GM23338 (cell line): ENCODE results near the gene RAD51B. TPM values are rescaled to one million over a fixed set of nuclear protein-coding genes. Genes with fewer than 3 reads are reported as not detected.

ENCODE experiments used
- EZH2 ChIP-seq: fragments of 200-600 bp; sonication (generic); IDR thresholded peaks from one replicate; pipeline ENCODE4 v1.8.0; 2017; ENCODE audit warnings: antibody characterized with exemption, mild to moderate bottlenecking, low read depth; ENCODE audit not compliant: unreplicated experiment
- NANOG ChIP-seq: IDR thresholded peaks from 2 replicates; pipeline ENCODE4 v1.6.1; 2016; ENCODE audit warnings: antibody characterized with exemption, borderline replicate concordance
- STAT1 ChIP-seq: IDR thresholded peaks from one replicate; pipeline ENCODE4 v1.6.1; 2016; ENCODE audit warnings: antibody characterized with exemption; ENCODE audit not compliant: unreplicated experiment
- ZNF331 ChIP-seq: fragments of 250-450 bp; sonication (Bioruptor Pico); IDR thresholded peaks from 2 replicates; pipeline ENCODE4 v1.5.0; 2020; ENCODE audit warnings: low read depth, mild to moderate bottlenecking, moderate library complexity
- polyA plus RNA-seq: library from polyadenylated mRNA; unstranded; fragments of >200 nt; fragmentation: Nextera tagmentation; extraction: Ambion mirVana; gene quantifications from 2 replicates; pipeline ENCODE4 v1.2.1, GENCODE V29; 2016
- total RNA-seq: library from RNA; depleted of rRNA; stranded (reverse); fragments of >200 nt; shearing (Covaris generic); gene quantifications from 2 replicates; pipeline ENCODE4 v1.2.3, GENCODE V29; 2014
- TF ChIP-seq, protein P1 (sequence below): fragments of 250-450 bp; sonication (Bioruptor Pico); IDR thresholded peaks from 2 replicates; pipeline ENCODE4 v1.5.0; 2020; ENCODE audit warnings: mild to moderate bottlenecking, moderate library complexity
- TF ChIP-seq, protein P2 (sequence below), 2 experiments: fragments of 200-600 bp in 1 of 2; sonication (generic) in 1 of 2; conservative IDR thresholded peaks; 2 replicates each; pipeline versions ENCODE4 v1.5.1 to v1.6.1; 2016 to 2017; ENCODE audit warnings: antibody characterized with exemption in 2 of 2, low read depth in 2 of 2, mild to moderate bottlenecking in 2 of 2, moderate library complexity in 1 of 2

Gene RAD51B
- total and polyA plus RNA-seq, 2 experiments from 2014 or later = 15.7 to 29.1 TPM

DNA sequence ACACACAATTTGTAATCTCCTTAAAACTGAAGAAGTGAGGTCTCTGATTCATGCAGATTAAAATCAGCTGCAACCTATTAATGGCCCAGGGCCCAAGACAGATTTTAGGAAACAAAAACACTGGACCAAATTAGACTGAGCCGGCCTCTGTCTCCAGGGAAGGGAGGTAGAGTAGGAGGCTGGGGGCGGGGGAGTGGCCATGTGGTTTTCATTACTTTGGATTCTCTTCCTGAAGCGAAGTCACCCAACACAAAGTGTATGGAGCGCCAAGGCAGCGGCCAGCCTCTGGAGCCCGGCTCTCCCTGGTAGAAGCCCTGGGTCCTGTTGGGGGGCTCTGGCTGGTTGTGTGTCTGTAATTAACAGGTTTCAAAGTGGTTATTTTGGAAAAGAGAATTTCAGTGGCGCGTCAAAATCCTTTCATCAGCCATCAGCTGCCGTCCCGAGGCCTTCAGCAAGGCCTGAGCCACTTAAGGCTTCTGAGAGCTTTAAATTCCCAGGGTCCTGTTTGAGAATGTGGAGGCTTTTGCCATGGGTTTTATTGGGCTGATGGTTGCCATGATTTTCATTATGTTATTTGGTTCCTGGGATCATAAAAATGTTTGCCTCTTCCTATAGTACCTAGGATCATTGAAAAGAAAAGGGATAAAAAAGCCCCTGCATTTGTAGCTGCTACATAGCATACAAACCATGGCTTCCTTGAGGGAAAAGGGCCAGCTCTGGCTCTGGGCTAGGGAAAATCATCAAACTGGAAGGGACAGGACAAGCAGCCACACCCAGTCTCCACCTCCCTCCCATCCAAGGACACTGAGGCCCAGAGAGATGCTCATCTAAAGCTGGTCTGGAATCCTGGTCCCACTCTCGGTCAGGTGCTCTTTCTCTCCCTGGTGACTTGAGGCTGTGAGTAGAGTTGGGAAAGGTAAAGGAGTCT lies 690.9 kb downstream of the RAD51B start (continued):
- TF ChIP-seq, protein P1, sequence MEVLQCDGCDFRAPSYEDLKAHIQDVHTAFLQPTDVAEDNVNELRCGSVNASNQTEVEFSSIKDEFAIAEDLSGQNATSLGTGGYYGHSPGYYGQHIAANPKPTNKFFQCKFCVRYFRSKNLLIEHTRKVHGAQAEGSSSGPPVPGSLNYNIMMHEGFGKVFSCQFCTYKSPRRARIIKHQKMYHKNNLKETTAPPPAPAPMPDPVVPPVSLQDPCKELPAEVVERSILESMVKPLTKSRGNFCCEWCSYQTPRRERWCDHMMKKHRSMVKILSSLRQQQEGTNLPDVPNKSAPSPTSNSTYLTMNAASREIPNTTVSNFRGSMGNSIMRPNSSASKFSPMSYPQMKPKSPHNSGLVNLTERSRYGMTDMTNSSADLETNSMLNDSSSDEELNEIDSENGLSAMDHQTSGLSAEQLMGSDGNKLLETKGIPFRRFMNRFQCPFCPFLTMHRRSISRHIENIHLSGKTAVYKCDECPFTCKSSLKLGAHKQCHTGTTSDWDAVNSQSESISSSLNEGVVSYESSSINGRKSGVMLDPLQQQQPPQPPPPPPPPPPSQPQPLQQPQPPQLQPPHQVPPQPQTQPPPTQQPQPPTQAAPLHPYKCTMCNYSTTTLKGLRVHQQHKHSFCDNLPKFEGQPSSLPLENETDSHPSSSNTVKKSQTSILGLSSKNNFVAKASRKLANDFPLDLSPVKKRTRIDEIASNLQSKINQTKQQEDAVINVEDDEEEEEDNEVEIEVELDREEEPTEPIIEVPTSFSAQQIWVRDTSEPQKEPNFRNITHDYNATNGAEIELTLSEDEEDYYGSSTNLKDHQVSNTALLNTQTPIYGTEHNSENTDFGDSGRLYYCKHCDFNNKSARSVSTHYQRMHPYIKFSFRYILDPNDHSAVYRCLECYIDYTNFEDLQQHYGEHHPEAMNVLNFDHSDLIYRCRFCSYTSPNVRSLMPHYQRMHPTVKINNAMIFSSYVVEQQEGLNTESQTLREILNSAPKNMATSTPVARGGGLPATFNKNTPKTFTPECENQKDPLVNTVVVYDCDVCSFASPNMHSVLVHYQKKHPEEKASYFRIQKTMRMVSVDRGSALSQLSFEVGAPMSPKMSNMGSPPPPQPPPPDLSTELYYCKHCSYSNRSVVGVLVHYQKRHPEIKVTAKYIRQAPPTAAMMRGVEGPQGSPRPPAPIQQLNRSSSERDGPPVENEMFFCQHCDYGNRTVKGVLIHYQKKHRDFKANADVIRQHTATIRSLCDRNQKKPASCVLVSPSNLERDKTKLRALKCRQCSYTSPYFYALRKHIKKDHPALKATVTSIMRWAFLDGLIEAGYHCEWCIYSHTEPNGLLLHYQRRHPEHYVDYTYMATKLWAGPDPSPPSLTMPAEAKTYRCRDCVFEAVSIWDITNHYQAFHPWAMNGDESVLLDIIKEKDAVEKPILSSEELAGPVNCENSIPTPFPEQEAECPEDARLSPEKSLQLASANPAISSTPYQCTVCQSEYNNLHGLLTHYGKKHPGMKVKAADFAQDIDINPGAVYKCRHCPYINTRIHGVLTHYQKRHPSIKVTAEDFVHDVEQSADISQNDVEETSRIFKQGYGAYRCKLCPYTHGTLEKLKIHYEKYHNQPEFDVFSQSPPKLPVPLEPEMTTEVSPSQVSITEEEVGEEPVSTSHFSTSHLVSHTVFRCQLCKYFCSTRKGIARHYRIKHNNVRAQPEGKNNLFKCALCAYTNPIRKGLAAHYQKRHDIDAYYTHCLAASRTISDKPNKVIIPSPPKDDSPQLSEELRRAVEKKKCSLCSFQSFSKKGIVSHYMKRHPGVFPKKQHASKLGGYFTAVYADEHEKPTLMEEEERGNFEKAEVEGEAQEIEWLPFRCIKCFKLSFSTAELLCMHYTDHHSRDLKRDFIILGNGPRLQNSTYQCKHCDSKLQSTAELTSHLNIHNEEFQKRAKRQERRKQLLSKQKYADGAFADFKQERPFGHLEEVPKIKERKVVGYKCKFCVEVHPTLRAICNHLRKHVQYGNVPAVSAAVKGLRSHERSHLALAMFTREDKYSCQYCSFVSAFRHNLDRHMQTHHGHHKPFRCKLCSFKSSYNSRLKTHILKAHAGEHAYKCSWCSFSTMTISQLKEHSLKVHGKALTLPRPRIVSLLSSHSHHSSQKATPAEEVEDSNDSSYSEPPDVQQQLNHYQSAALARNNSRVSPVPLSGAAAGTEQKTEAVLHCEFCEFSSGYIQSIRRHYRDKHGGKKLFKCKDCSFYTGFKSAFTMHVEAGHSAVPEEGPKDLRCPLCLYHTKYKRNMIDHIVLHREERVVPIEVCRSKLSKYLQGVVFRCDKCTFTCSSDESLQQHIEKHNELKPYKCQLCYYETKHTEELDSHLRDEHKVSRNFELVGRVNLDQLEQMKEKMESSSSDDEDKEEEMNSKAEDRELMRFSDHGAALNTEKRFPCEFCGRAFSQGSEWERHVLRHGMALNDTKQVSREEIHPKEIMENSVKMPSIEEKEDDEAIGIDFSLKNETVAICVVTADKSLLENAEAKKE = no peak
- TF ChIP-seq NANOG (no peak), ZNF331 (no peak), STAT1 (no peak), EZH2 (no peak)
- TF ChIP-seq, protein P2, sequence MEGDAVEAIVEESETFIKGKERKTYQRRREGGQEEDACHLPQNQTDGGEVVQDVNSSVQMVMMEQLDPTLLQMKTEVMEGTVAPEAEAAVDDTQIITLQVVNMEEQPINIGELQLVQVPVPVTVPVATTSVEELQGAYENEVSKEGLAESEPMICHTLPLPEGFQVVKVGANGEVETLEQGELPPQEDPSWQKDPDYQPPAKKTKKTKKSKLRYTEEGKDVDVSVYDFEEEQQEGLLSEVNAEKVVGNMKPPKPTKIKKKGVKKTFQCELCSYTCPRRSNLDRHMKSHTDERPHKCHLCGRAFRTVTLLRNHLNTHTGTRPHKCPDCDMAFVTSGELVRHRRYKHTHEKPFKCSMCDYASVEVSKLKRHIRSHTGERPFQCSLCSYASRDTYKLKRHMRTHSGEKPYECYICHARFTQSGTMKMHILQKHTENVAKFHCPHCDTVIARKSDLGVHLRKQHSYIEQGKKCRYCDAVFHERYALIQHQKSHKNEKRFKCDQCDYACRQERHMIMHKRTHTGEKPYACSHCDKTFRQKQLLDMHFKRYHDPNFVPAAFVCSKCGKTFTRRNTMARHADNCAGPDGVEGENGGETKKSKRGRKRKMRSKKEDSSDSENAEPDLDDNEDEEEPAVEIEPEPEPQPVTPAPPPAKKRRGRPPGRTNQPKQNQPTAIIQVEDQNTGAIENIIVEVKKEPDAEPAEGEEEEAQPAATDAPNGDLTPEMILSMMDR (conservative IDR thresholded peaks at IDR 0.05; ENCODE audit: low read depth in 2 of 2) = no peak
